K562 treated with DMSO at 1 percent for 24 hours (cell line): ENCODE data around the gene IFITM5. TPM values are rescaled to one million over a fixed set of nuclear protein-coding genes. Genes with fewer than 3 reads are reported as not detected.

Experiments
- total RNA-seq: library from RNA; unstranded; fragments of 300-600 nt; gene quantifications from 2 replicates; pipeline ENCODE4 v1.2.3, GENCODE V29; 2022; ENCODE audit warnings: low read depth; ENCODE audit not compliant: insufficient read depth

IFITM5 gene
- total RNA-seq: not detected in 2 replicates

DNA sequence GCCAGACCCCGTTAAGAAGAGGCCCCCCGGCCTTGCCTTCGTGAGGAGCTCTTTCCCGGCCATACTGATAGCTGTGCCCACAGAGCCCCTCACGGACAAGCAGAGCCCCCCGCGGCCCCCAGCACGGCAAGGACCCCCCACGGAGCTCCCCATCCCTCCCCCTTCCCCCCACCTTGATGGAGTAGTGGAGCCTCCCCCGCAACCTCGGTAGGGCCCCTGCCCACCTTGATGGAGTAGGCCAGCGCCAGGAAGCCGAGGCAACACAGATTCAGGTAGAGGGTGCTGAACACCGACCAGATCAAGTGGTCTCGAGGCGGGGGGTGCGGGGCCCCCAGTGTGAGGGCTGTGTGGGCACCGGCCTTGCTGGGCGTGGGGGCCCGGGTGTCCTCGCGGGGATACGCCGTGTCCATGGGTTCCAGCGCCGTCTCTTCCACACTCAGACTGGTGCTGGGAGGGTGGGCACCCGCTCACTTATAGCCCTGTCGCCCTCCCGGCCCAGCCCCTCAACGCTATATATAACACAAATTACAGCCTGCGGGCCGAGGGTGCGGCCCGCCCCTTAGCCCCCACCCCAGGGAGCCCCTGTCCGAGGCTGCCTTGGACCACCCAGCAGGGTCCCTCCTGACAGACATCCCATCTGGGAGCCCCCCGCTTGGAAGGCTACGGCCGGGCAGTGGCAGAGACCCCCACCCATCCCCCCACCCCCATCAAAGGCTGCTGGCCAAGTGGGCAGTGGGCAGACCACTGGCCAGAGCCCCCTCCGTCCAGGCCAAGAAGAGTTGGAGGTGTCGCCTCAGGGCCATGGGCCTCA lies at the start of gene IFITM5:
IFITM5 (minus strand) TSS at position 446 of the 811 bp plus-strand sequence; CDS start at position 410, 36 bp downstream.

DNA sequence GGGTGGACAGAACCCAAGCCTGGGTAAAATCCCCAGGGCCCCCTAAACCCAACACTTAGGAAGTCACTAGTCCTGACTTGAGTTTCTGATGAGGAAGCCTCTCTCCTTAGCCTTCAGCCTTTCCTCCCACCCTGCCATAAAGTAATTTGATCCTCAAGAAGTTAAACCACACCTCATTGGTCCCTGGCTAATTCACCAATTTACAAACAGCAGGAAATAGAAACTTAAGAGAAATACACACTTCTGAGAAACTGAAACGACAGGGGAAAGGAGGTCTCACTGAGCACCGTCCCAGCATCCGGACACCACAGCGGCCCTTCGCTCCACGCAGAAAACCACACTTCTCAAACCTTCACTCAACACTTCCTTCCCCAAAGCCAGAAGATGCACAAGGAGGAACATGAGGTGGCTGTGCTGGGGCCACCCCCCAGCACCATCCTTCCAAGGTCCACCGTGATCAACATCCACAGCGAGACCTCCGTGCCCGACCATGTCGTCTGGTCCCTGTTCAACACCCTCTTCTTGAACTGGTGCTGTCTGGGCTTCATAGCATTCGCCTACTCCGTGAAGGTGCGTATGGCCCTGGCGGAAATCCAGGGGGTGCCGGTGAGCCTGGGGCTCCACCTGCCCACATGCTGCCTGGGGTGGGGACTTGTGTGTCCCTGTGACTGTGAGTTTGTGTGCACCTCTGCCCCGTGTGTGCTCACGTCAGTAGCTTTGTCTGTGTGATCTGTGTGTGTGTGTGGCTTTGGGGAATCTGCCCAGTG lies 14.6 kb upstream of the IFITM5 start, which contains the start of gene IFITM1:
IFITM1 (plus strand) TSS at position 254 of the 767 bp plus-strand sequence; CDS start at position 385, 131 bp downstream.

GRCh38 chr11:307766-308708 lies 8.7 kb upstream of the IFITM5 start, which contains the start of gene IFITM2:
Gene IFITM2, plus strand, starts transcription at chr11:307816. Its CDS starts 377 bp downstream, at chr11:308193.

GRCh38 chr11:288478-289397 lies 10.6 kb downstream of the IFITM5 start, which contains the start of gene PGGHG:
Gene PGGHG, plus strand, starts transcription at chr11:289126. Its CDS starts 691 bp downstream, at chr11:289817.

GRCh38 chr11:278001-278951 lies 21.1 kb downstream of the IFITM5 start, which contains the start of gene NLRP6:
Gene NLRP6, plus strand, starts transcription at chr11:278407. Its CDS starts 163 bp downstream, at chr11:278570.

Other genes with a start within 250 kb of the IFITM5 start
- not detected in 2 replicates for gene SCGB1C1, start 106.4 kb downstream of the IFITM5 start, total RNA-seq
- gene BET1L, start 92.1 kb downstream of the IFITM5 start, total RNA-seq: 54.9 and 55.4 TPM in 2 replicates
- gene RIC8A, start 91.8 kb downstream of the IFITM5 start, total RNA-seq: 128 and 143 TPM in 2 replicates
- 27.0 and 39.8 TPM in 2 replicates for gene SIRT3, start 63.2 kb downstream of the IFITM5 start, total RNA-seq
- gene PSMD13, start 62.5 kb downstream of the IFITM5 start, total RNA-seq: 173 and 177 TPM in 2 replicates
- gene NLRP6, start 21.1 kb downstream of the IFITM5 start, total RNA-seq: 1.2 and 3.3 TPM in 2 replicates
- gene PGGHG, start 10.4 kb downstream of the IFITM5 start, total RNA-seq: 27.6 and 29.2 TPM in 2 replicates
- gene IFITM2, start 8.3 kb upstream of the IFITM5 start, total RNA-seq: 327 and 343 TPM in 2 replicates
- gene IFITM1, start 14.5 kb upstream of the IFITM5 start, total RNA-seq: 817 and 870 TPM in 2 replicates
- gene IFITM3, start 21.3 kb upstream of the IFITM5 start, total RNA-seq: 221 and 261 TPM in 2 replicates
- 9.3 and 14.9 TPM in 2 replicates for gene B4GALNT4, start 70.0 kb upstream of the IFITM5 start, total RNA-seq
- gene PKP3, start 94.7 kb upstream of the IFITM5 start, total RNA-seq: 76.7 and 82.1 TPM in 2 replicates
- gene SIGIRR, start 115.5 kb upstream of the IFITM5 start, total RNA-seq: 178 and 181 TPM in 2 replicates
- gene ANO9, start 142.5 kb upstream of the IFITM5 start, total RNA-seq: 7.5 and 9.6 TPM in 2 replicates
- gene PTDSS2, start 150.8 kb upstream of the IFITM5 start, total RNA-seq: 55.5 and 69.8 TPM in 2 replicates
- gene RNH1, start 207.7 kb upstream of the IFITM5 start, total RNA-seq: 211 and 239 TPM in 2 replicates
- 49.2 and 65.2 TPM in 2 replicates for gene HRAS, start 236.1 kb upstream of the IFITM5 start, total RNA-seq
- gene LRRC56, start 238.0 kb upstream of the IFITM5 start, total RNA-seq: 4.8 and 5.2 TPM in 2 replicates